Choroid plexus epithelial cell (primary cell): ENCODE results near the gene VRK3.

Experiments used
- DNase-seq: peaks from one replicate; pipeline ENCODE4 v3.0.0-alpha.2; 2010; ENCODE audit warnings: low read depth
- H3K4me3 ChIP-seq: 2 replicates; pipeline ENCODE4 v1.5.1; 2011; ENCODE audit warnings: low read depth, mild to moderate bottlenecking, control low read depth, low read length, moderate library complexity
- CTCF ChIP-seq: conservative IDR thresholded peaks from 2 replicates; pipeline ENCODE4 v1.5.1; 2011; ENCODE audit warnings: low read depth, mild to moderate bottlenecking, control low read depth, inconsistent platforms, low read length, moderate library complexity

Gene VRK3

GRCh38 chr19:50044922-50045321 lies 19.8 kb upstream of the VRK3 start:
- DNase-seq, result no peak
- no peak for TF ChIP-seq CTCF
- no peak overlapping the region for H3K4me3 ChIP-seq

GRCh38 chr19:50043967-50044366 lies 18.8 kb upstream of the VRK3 start:
- no peak overlapping the region for H3K4me3 ChIP-seq
- no peak for DNase-seq
- TF ChIP-seq CTCF, result no peak

GRCh38 chr19:50042363-50043024 lies 17.3 kb upstream of the VRK3 start:
- H3K4me3 ChIP-seq, result no peak overlapping the region
- TF ChIP-seq CTCF, result no peak
- no peak for DNase-seq

GRCh38 chr19:50040967-50041366 lies 15.8 kb upstream of the VRK3 start:
- DNase-seq, result no peak
- TF ChIP-seq CTCF, result no peak
- H3K4me3 ChIP-seq, result no peak overlapping the region

- no peak for DNase-seq
- TF ChIP-seq CTCF, result no peak
- no peak overlapping the region for H3K4me3 ChIP-seq
These were observed 14.8 kb upstream of the VRK3 start for GRCh38 chr19:50039968-50040367.

- DNase-seq, result no peak
- TF ChIP-seq CTCF, result no peak
- no peak overlapping the region for H3K4me3 ChIP-seq
These were observed 11.7 kb upstream of the VRK3 start for GRCh38 chr19:50036908-50037307.

GRCh38 chr19:50030937-50031336 lies 5.8 kb upstream of the VRK3 start:
- no peak for TF ChIP-seq CTCF
- H3K4me3 ChIP-seq, result no peak overlapping the region
- no peak for DNase-seq
